ENCODE results near the gene PITRM1. TPM values are rescaled to one million over a fixed set of nuclear protein-coding genes. Genes with fewer than 3 reads are reported as not detected.
"Not testable (repeated sequence)": the region's sequence is repeated elsewhere in the genome, so short reads cannot be mapped to it uniquely, and the experiment has no call there.

The PITRM1 gene
- total and polyA plus RNA-seq, 2 donors (not counting 3 experiments of a cell fraction or from before 2014, with no cell fraction given): 83.2 to 145 TPM

GRCh38 chr10:3222068-3222467, 49.5 kb upstream of the PITRM1 start:
- Histone ChIP-seq H3K27me3 (ENCODE audit: control insufficient read depth in 2 of 2, insufficient read depth in 2 of 2, low read length in 2 of 2) (no peaks in the 10 kb centered on the region), H3K27ac (ENCODE audit: insufficient read depth, low read depth, low read length) (no peak overlapping the region), H3K4me2 (ENCODE audit: insufficient read depth, low read length) (no peak overlapping the region), H3K9ac (replicated peaks; ENCODE audit: extremely low read depth, insufficient read depth, low read length) (no peak overlapping the region), H3K4me1 (ENCODE audit: control insufficient read depth, extremely low read depth, insufficient read depth, low read length) (peaks cover 6% of the 10 kb centered on the region), H3K36me3 (ENCODE audit: control insufficient read depth in 2 of 2, extremely low read depth in 1 of 2, insufficient read depth in 2 of 2, low read length in 2 of 2) (no peaks in the 10 kb centered on the region), H3K4me3 (replicated peaks in 1 of 3; ENCODE audit: insufficient read depth in 1 of 3, low read depth in 1 of 3, low read length in 3 of 3) (no peak overlapping the region), H4K20me1 (replicated peaks; ENCODE audit: control insufficient read depth, extremely low read depth, insufficient read depth, low read length) (no peaks in the 10 kb centered on the region), H3K79me2 (ENCODE audit: control insufficient read depth, insufficient read depth, low read length) (no peaks in the 10 kb centered on the region), H2AFZ (ENCODE audit: low read depth, low read length) (no peak overlapping the region), H3K9me3 (replicated peaks; ENCODE audit: control insufficient read depth, insufficient read depth, low read length) (no peaks in the 10 kb centered on the region), H3K9me1 (replicated peaks; ENCODE audit: control insufficient read depth, extremely low read depth, insufficient read depth, low read length) (no peaks in the 10 kb centered on the region)
- intact Hi-C loops (cut with micrococcal nuclease): no loop called here
- DNase-seq (ENCODE audit: low read depth, low spot score) (no peak), FAIRE-seq (no peak)
- dilution Hi-C loops (cut with MboI; ENCODE audit: extremely low pct_ligation_motif_present, low sequenced_read_pairs): no loop called here
- TF ChIP-seq JUN (IDR thresholded peaks at IDR 0.05; ENCODE audit: borderline replicate concordance, insufficient read depth, insufficient read length, low read depth): no peak
- no peak for TF ChIP-seq EZH2 (IDR thresholded peaks at IDR 0.05; ENCODE audit: borderline replicate concordance, low read depth, low read length, severe bottlenecking)
- BruUV-seq (replicated peaks): no TSS peak
- ChIA-PET CTCF (no interaction called here), POLR2A (no interaction called here)

GRCh38 chr10:3221601-3222000, 49.0 kb upstream of the PITRM1 start:
- H3K79me2 ChIP-seq (ENCODE audit: control insufficient read depth, insufficient read depth, low read length); H4K20me1 ChIP-seq (replicated peaks; ENCODE audit: control insufficient read depth, extremely low read depth, insufficient read depth, low read length); H3K27me3 ChIP-seq (ENCODE audit: control insufficient read depth in 2 of 2, insufficient read depth in 2 of 2, low read length in 2 of 2); H3K4me2 ChIP-seq (ENCODE audit: insufficient read depth, low read length); POLR2A ChIA-PET; dilution Hi-C loops (cut with MboI; ENCODE audit: extremely low pct_ligation_motif_present, low sequenced_read_pairs); H3K9ac ChIP-seq (replicated peaks; ENCODE audit: extremely low read depth, insufficient read depth, low read length); H3K9me1 ChIP-seq (replicated peaks; ENCODE audit: control insufficient read depth, extremely low read depth, insufficient read depth, low read length); DNase-seq (ENCODE audit: low read depth, low spot score); H3K4me1 ChIP-seq (ENCODE audit: control insufficient read depth, extremely low read depth, insufficient read depth, low read length); intact Hi-C loops (cut with micrococcal nuclease); H3K4me3 ChIP-seq (replicated peaks in 1 of 3; ENCODE audit: insufficient read depth in 1 of 3, low read depth in 1 of 3, low read length in 3 of 3); H3K9me3 ChIP-seq (replicated peaks; ENCODE audit: control insufficient read depth, insufficient read depth, low read length); H3K27ac ChIP-seq (ENCODE audit: insufficient read depth, low read depth, low read length); H3K36me3 ChIP-seq (ENCODE audit: control insufficient read depth in 2 of 2, extremely low read depth in 1 of 2, insufficient read depth in 2 of 2, low read length in 2 of 2); H2AFZ ChIP-seq (ENCODE audit: low read depth, low read length); BruUV-seq (replicated peaks): not testable (repeated sequence)
- CTCF ChIA-PET: interaction anchor here (2.3 kb wide), 1 partner anchor 24 kb away, joined by 7 read pairs; no protein-coding TSS in a partner anchor
- peak; percentile 42 for FAIRE-seq

Data from endothelial cell of umbilical vein (primary cell).